ENCODE results near the gene WDR35.
"Not testable (repeated sequence)": the region's sequence is repeated elsewhere in the genome, so short reads cannot be mapped to it uniquely, and the experiment has no call there.

Gene WDR35

GRCh38 chr2:19890104-19890503, 99.8 kb downstream of the WDR35 start:
- DNase-seq: no peak

- DNase-seq: no peak
These were observed 101.1 kb downstream of the WDR35 start for GRCh38 chr2:19888831-19889230.

- DNase-seq: peak; percentile 19
These were observed 102.4 kb downstream of the WDR35 start for GRCh38 chr2:19887510-19887909.

- DNase-seq: no peak
These were observed 103.6 kb downstream of the WDR35 start for GRCh38 chr2:19886261-19886660.

- DNase-seq: no peak
These were observed 104.1 kb downstream of the WDR35 start for GRCh38 chr2:19885791-19886190.

- no peak for DNase-seq
These were observed 105.8 kb downstream of the WDR35 start for GRCh38 chr2:19883971-19884720.

GRCh38 chr2:19883486-19883885, 106.4 kb downstream of the WDR35 start:
- no peak for DNase-seq

GRCh38 chr2:19882286-19882685, 107.6 kb downstream of the WDR35 start:
- no peak for DNase-seq

- no peak for DNase-seq
These were observed 108.0 kb downstream of the WDR35 start for GRCh38 chr2:19881908-19882265.

- no peak for DNase-seq
These were observed 108.5 kb downstream of the WDR35 start for GRCh38 chr2:19881221-19881907.

GRCh38 chr2:19880191-19880590, 109.7 kb downstream of the WDR35 start:
- DNase-seq: not testable (repeated sequence)

- no peak for DNase-seq
These were observed 110.8 kb downstream of the WDR35 start for GRCh38 chr2:19879120-19879519.

- DNase-seq: no peak
These were observed 111.4 kb downstream of the WDR35 start for GRCh38 chr2:19878268-19879046.

- no peak for DNase-seq
These were observed 113.2 kb downstream of the WDR35 start for GRCh38 chr2:19876751-19877150.

GRCh38 chr2:19875280-19875679, 114.6 kb downstream of the WDR35 start:
- no peak for DNase-seq

GRCh38 chr2:19874726-19875125, 115.2 kb downstream of the WDR35 start:
- no peak for DNase-seq

- DNase-seq: no peak
These were observed 116.9 kb downstream of the WDR35 start for GRCh38 chr2:19873014-19873413.

- no peak for DNase-seq
These were observed 117.6 kb downstream of the WDR35 start for GRCh38 chr2:19872302-19872701.

- DNase-seq: no peak
These were observed 118.1 kb downstream of the WDR35 start for GRCh38 chr2:19871836-19872235.

GRCh38 chr2:19870792-19871191, 119.1 kb downstream of the WDR35 start:
- DNase-seq: no peak

- no peak for DNase-seq
These were observed 121.0 kb downstream of the WDR35 start for GRCh38 chr2:19868701-19869580.

- DNase-seq: no peak
These were observed 121.7 kb downstream of the WDR35 start for GRCh38 chr2:19868224-19868623.

GRCh38 chr2:19866771-19867170, 123.1 kb downstream of the WDR35 start:
- DNase-seq: no peak
